KBM-7 (cell line): ENCODE measurements around the gene TMPRSS11B.
"Not testable (repeated sequence)": the region's sequence is repeated elsewhere in the genome, so short reads cannot be mapped to it uniquely, and the experiment has no call there.

Experiments used
- DNase-seq: peaks from one replicate; pipeline ENCODE4 v3.0.0-alpha.2; 2015
- in situ Hi-C: fragments of 300-500 bp; cut with MboI; formaldehyde crosslinking; loops from 2 replicates; pipeline ENCODE4 v1.14.3; 2020; ENCODE audit warnings: low sequenced_read_pairs, low pct_unique_long_range_greater_than_20kb, mixed read lengths

Gene TMPRSS11B

GRCh38 chr4:68245594-68245993, at the start of gene TMPRSS11B:
TMPRSS11B (minus strand) TSS chr4:68245694; CDS start chr4:68245558, 136 bp downstream.
- in situ Hi-C loops, result no loop called here

DNA sequence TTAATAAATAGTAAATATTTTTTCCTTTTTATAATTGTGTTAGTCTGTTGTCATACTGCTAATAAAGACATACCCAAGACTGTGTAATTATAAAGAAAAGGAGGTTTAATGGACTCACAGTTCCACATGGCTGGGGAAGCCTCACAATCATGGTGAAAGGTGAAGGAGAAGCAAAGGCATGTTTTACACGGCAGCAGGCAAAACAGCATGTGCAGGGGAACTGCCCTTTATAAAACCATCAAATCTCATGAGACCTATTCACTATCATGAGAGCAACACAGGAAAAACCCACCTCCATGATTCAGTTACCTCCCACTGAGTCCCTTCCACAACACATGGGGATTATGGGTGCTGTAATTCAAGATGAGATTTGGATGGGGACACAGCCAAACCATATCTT, 45.8 kb upstream of the TMPRSS11B start:
- in situ Hi-C loops, result no loop called here
- DNase-seq, result no peak

More at GRCh38 chr4:68245594-68245993, at the start of gene TMPRSS11B:
- DNase-seq, result no peak

GRCh38 chr4:68288393-68288740, 42.9 kb upstream of the TMPRSS11B start:
- in situ Hi-C loops, result no loop called here

DNA sequence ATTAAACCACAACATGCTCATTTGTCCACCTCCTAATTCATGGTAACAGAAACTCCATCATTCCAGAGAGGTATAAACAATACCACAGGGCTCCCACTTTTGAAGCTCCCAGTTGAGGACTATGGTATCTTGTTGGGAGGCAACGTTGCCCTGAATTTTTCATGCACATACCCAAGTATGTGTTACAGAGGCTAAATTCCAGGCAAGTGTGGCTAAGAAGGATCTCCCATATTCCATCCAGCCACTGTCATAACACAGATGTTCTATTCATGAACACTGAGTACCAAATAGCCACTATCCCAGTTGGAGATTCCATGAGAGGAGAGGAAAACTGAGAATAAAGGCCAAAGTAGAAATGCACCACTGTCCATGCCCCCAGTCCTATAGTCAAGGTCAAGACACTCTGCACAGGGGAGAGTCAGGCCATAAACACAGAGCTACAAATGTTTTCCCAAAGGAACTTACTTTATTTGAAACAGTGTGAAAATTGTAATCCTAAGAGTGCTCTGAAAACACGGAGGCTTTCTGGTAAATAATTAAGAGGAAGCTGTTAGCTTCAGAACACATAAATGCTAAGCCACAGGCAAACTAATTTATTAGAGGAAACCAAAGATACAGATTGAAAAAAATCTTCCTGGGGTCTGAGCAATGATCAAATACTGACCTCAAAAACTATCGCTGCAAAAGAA, 42.4 kb upstream of the TMPRSS11B start:
- in situ Hi-C loops, result no loop called here
- DNase-seq, result no peak

More at GRCh38 chr4:68288393-68288740, 42.9 kb upstream of the TMPRSS11B start:
- DNase-seq, result no peak

DNA sequence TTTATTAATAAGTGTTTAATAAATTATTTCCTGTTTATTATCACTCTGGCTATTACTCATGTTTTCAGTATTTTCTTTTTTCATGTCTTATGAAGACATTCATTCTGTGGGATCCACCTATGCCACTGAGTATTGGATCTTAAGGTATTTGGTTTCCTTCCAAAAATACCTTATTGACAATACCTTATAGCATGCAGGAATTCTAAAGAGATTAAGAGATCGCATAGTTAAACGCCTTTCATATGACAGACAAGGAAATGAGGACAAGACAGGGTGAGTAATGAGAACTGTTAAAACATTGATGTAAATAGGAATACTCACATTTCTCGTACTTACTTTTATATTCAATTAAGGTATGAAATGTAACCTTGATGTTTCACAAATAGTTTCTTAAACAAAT, 38.2 kb upstream of the TMPRSS11B start:
- in situ Hi-C loops, result no loop called here
- no peak for DNase-seq

- DNase-seq, result no peak
- in situ Hi-C loops, result no loop called here
Measured at GRCh38 chr4:68283095-68283494, 37.6 kb upstream of the TMPRSS11B start.

- in situ Hi-C loops, DNase-seq: not testable (repeated sequence)
Measured at GRCh38 chr4:68281796-68282740, 36.6 kb upstream of the TMPRSS11B start.

DNA sequence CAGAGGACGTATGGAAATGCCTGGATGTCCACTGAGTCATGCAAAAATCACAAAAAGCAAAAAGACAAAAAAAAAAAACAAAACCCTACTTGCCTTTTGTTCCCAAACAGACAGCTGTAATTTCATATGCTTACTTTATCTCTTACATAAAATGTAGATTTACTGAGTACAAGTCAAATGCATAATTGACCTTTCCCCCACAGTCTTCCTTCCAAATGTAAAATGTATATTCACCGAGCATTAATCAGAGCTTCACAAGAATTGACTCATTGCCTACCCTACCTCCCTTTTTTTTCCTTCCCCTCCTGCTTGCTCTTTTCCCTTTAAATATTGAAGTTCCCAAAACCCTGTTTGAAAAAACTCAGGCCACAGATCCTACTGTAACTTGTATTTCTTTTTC, 32.5 kb upstream of the TMPRSS11B start:
- in situ Hi-C loops, result no loop called here

DNA sequence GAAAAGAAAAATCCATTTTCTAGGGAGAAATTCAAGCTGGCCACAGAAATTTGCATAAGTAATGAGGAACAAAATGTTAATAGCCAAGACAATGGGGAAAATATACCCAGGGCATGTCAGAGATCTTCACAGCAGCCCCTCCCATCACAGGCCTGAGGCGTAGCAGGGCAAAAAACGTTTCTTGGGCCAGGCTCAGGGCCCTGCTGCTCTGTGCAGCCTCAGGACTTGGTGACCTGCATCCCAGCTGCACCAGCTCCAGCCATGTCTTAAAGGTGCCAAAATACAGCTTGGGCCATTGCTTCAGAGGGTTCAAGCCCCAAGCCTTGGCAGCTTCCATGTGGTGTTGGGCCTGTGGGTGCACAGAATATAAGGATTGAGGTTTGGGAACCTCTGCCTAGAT, 32.1 kb upstream of the TMPRSS11B start:
- DNase-seq, result no peak
- in situ Hi-C loops, result no loop called here

More for the DNA sequence above, 32.5 kb upstream of the TMPRSS11B start:
- no peak for DNase-seq

DNA sequence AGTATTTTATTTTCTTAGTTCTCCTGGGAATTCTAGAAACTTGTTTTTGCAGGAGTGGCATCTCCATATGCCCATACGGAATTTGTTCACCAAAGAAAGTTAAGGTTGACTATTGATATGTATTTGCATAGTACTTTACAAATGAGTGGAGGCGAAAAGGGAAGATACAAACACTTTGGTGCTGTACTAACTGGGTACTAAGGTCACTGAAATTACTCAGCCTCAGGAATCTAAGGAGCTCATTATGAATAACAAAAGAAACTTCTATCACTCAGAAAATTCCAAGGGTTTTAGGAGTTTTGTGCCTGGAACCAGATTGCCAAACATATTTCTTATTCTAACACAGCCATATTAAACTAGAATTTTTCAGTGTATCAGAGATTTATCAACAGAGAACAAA, 27.4 kb upstream of the TMPRSS11B start:
- in situ Hi-C loops, result no loop called here
- DNase-seq, result no peak

DNA sequence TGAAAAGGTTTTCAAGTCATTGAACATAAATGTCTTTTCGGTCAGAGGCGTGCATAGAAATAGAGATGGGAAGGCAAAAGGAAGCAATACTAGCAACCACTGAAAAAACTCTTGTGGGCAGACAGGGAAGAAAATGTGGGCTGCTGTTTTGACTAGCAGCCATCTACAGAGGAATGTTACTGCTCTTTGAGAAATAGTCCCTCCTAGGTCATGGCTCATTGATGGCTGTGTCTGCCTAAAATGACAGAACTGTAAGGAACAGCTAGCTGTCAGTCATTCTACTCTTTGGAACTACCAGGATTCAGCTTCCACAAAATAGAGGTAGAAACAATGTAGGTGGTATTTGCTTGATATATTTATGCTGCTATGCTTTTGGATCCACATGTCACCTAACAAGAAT, 26.9 kb upstream of the TMPRSS11B start:
- DNase-seq, result no peak
- in situ Hi-C loops, result no loop called here

GRCh38 chr4:68271851-68272357, 26.4 kb upstream of the TMPRSS11B start:
- in situ Hi-C loops, result no loop called here
- peak; percentile 79 for DNase-seq

GRCh38 chr4:68267433-68267944, 22.0 kb upstream of the TMPRSS11B start:
- in situ Hi-C loops, result no loop called here
- DNase-seq, result no peak

- in situ Hi-C loops, result no loop called here
- no peak for DNase-seq
Measured at GRCh38 chr4:68264875-68265565, 19.5 kb upstream of the TMPRSS11B start.

GRCh38 chr4:68259191-68259590, 13.7 kb upstream of the TMPRSS11B start:
- no peak for DNase-seq
- in situ Hi-C loops, result no loop called here

DNA sequence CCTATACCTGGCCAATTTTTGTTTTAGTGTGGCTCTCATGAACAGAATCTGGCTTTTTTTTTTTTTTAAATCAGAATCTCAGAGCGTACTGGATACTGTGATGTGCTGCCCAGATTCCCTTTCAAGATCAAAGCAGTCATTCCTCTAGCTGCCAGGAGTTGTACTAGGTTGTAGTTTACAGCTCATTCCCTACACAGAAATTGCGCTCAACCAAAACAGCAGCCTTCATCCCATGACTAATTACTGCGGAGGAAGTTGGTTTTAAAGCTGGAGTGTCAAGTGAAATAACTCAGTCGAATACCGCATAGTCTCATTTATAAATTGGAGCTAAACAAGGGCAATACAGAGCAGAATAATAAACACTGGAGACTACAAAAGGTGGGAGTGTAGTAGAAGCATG, 12.2 kb upstream of the TMPRSS11B start:
- in situ Hi-C loops, result no loop called here
- DNase-seq, result no peak

GRCh38 chr4:68256284-68256683, 10.8 kb upstream of the TMPRSS11B start:
- in situ Hi-C loops, result no loop called here
- DNase-seq, result no peak

GRCh38 chr4:68250151-68250930, 4.8 kb upstream of the TMPRSS11B start:
- DNase-seq, result no peak
- in situ Hi-C loops, result no loop called here

DNA sequence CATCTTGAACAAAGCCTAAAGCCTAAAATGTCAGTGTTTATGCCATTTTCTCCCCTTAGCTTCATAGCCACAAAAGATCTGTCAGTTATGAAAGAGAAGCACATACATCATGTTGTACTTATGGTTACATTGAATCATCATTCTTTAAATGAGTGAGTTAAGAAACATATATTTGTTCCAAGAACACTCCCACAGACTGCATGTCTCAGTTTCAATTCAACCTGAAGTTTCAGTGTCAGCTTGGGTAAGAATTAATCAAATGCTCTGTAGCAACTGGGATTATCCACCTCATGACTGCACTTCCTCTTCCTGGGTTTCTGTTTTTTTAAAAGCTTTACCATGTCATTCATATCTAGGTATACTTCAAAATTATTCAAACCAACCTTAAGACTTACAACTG, 3.9 kb upstream of the TMPRSS11B start:
- peak; percentile 16 for DNase-seq
- in situ Hi-C loops, result no loop called here
